ENCODE measurements around the gene UBE2E2. TPM values are rescaled to one million over a fixed set of nuclear protein-coding genes. Genes with fewer than 3 reads are reported as not detected.

UBE2E2 gene
- total RNA-seq, 1 experiment from 2014 or later: 38.6 TPM

DNA sequence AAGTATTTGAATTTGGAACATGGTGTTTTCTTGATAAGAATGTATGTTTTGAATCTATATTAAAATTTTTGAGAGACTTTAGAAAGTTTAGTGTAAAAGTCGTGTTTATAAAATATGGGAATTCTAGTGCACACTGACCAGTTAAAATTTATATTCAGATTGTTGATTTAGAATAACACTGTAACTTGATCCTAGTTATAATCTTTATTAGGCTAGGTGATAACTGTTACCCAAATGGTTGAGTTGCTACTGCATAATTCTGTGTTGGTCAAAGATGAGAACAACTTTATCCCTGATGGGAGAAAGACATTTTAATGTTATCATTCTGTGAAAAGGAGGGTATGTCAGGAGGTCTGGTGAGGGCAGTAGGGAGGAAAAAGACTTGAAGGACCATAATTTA lies 249.3 kb downstream of the UBE2E2 start:
- Histone ChIP-seq H4K5ac (ENCODE audit: insufficient read length, low read depth, low read length) (no peak overlapping the region), H3K56ac (ENCODE audit: insufficient read length, low read depth, low read length) (no peak overlapping the region), H3K23ac (ENCODE audit: insufficient read length, low read depth, low read length) (no peak overlapping the region), H3K9ac (ENCODE audit: extremely low read depth, insufficient read length, low read length) (no peak overlapping the region), H2AK5ac (ENCODE audit: insufficient read length, low read length) (no peak overlapping the region), H2AFZ (ENCODE audit: low read length) (no peak overlapping the region), H3K23me2 (ENCODE audit: insufficient read length, low read depth, low read length, poor library complexity, severe bottlenecking) (no peaks in the 10 kb centered on the region), H3T11ph (ENCODE audit: low read length) (no peak overlapping the region), H4K8ac (replicated peaks; ENCODE audit: insufficient read length, low read depth, low read length) (no peak overlapping the region), H3K79me1 (ENCODE audit: insufficient read depth, low read depth, low read length, poor library complexity, severe bottlenecking) (no peaks in the 10 kb centered on the region), H2BK120ac (ENCODE audit: low read depth, low read length, poor library complexity, severe bottlenecking) (no peak overlapping the region), H2BK20ac (ENCODE audit: low read depth, low read length, poor library complexity, severe bottlenecking) (no peak overlapping the region), H3K79me2 (ENCODE audit: insufficient read depth, low read length) (no peaks in the 10 kb centered on the region), H3K4me2 (ENCODE audit: insufficient read depth, insufficient read length, low read length) (no peak overlapping the region), H3K4me1 (ENCODE audit: insufficient read depth, low read length) (no peaks in the 10 kb centered on the region), H3K27ac (ENCODE audit: insufficient read length, low read depth, low read length) (no peak overlapping the region), H2BK12ac (ENCODE audit: insufficient read length, low read depth, low read length) (no peak overlapping the region), H3K9me3 (ENCODE audit: control insufficient read depth, low read depth, low read length) (no peaks in the 10 kb centered on the region), H2BK5ac (ENCODE audit: insufficient read length, low read length) (no peak overlapping the region), H4K20me1 (ENCODE audit: control insufficient read depth, insufficient read depth, insufficient read length) (no peaks in the 10 kb centered on the region), H3K27me3 (ENCODE audit: insufficient read depth, low read length) (no peaks in the 10 kb centered on the region), H3K18ac (ENCODE audit: insufficient read length, low read depth, low read length) (no peak overlapping the region), H3K4ac (ENCODE audit: low read depth, low read length) (no peak overlapping the region), H2BK15ac (ENCODE audit: low read depth, low read length) (no peak overlapping the region), H4K91ac (ENCODE audit: insufficient read length, low read depth, low read length) (no peak overlapping the region), H3K14ac (ENCODE audit: insufficient read depth, low read length) (no peak overlapping the region)
- Mint-ChIP-seq H3K4me3 (no peak overlapping the region), H3K4me1 (peaks cover 9 to 22% of the 10 kb centered on the region in 2 experiments), H3K27me3 (ENCODE audit: low read depth) (no peaks in the 10 kb centered on the region), H3K36me3 (ENCODE audit: insufficient read depth in 1 of 3, low read depth in 3 of 3) (peaks cover 1 to 16% (median 7%) of the 10 kb centered on the region in 3 experiments; a peak in 6 of 7 replicates), H3K9me3 (peaks cover 2 to 5% of the 10 kb centered on the region in 2 experiments; a peak in 2 of 5 replicates), H3K27ac (no peak overlapping the region; a peak in 1 of 7 replicates)
- TF ChIP-seq CTCF (conservative IDR thresholded peaks at IDR 0.05): no peak
- WGBS (ENCODE audit: extremely low coverage, insufficient read length, low lambda C conversion rate): 100% methylated on average over 1 of the region's 1 CpG
- DNase-seq: no peak

All from H9 (cell line).